Psoas muscle (tissue), 8 donors: ENCODE measurements around the gene IFIT3. TPM values are rescaled to one million over a fixed set of nuclear protein-coding genes. Genes with fewer than 3 reads are reported as not detected.
A peak's percentile ranks its signal among the peaks of the same experiment; 100 is the strongest.

Experiments
- ATAC-seq, 4 donors: fragments of 200-7000 bp; cut with Tn5 transposase; one replicate each; pipeline ENCODE4 v1.9.1; 2020; ENCODE audit warnings: moderate library complexity in 3 of 4, mild to moderate bottlenecking in 2 of 4
- DNase-seq, 2 donors: peaks; one replicate each; pipeline ENCODE4 v3.0.0-alpha.2; 2020
- H3K27ac ChIP-seq: fragments of 200-600 bp; one replicate; pipeline ENCODE4 v1.8.0; 2022
- H3K27me3 ChIP-seq, 3 donors: fragments of 200-600 bp in 1 of 3; one replicate each; pipeline versions ENCODE4 v1.6.1 to v1.8.0; 2013 to 2022; ENCODE audit warnings: low read length in 2 of 3, mild to moderate bottlenecking in 2 of 3, moderate library complexity in 1 of 3; ENCODE audit not compliant: insufficient read depth in 3 of 3
- H3K36me3 ChIP-seq, 2 donors: fragments of 200-600 bp in 1 of 2; one replicate each; pipeline versions ENCODE4 v1.6.1 to v1.8.0; 2013 to 2022; ENCODE audit warnings: low read depth in 1 of 2, mild to moderate bottlenecking in 1 of 2, moderate library complexity in 1 of 2; ENCODE audit not compliant: insufficient read depth in 1 of 2
- H3K4me1 ChIP-seq: fragments of 200-600 bp; one replicate; pipeline ENCODE4 v1.8.0; 2022
- H3K4me3 ChIP-seq: fragments of 200-600 bp; one replicate; pipeline ENCODE4 v1.8.0; 2022; ENCODE audit warnings: mild to moderate bottlenecking
- H3K9me3 ChIP-seq: fragments of 200-600 bp; one replicate; pipeline ENCODE4 v1.8.0; 2022
- WGBS, 3 donors: extraction: QIAGEN DNeasy Blood & Tissue Kit; methylation state at CpG; one replicate each; pipeline versions ENCODE4 v1.1.6 to v1.1.7; 2013; 5-methylcytosine and 5-hydroxymethylcytosine counted together
- intact Hi-C, 2 donors: fragments of 100-400 bp; cut with DNase I; formaldehyde crosslinking; loops; one replicate each; pipeline versions ENCODE4 v1.11.0 to v1.14.2; 2022
- polyA plus RNA-seq, 3 donors: library from polyadenylated mRNA; stranded (reverse); fragments of 200-250 nt; gene quantifications; one replicate each; pipeline ENCODE4 v1.2.3, GENCODE V29; 2013
- total RNA-seq, 4 donors: library from RNA; stranded (reverse); fragmentation: NEBNext Ultra II Directional in 2 of 4; extraction: Animal tissue kit (Norgen Biotek cat#: 25700) in 2 of 4; gene quantifications; one replicate each; pipeline versions ENCODE4 v1.2.1 to v1.2.4, GENCODE V29; 2021 to 2023
- TF ChIP-seq, protein P1 (sequence below): fragments of 200-600 bp; IDR thresholded peaks from one replicate; pipeline ENCODE4 v1.8.0; 2022; ENCODE audit warnings: antibody characterized with exemption
- donor health status: healthy with polysubstance abuse.
- donor health status: DM: no; HTN: no; CAD: no; lungs with moderate emphysema.
- donor health status: Bipolar disorder and iron deficiency.
- donor health status: healthy.
- donor health status: DM: yes; HTN: yes; CAD: no.
- donor health status: DM: no; HTN: no; CAD: no.
- donor health status: DM: no; HTN: no; CAD: no.
- donor health status: DM: yes; HTN: yes; CAD: no.

Gene IFIT3
- total and polyA plus RNA-seq, 7 donors: 2.0 to 7.1 (median 4.6) TPM

DNA sequence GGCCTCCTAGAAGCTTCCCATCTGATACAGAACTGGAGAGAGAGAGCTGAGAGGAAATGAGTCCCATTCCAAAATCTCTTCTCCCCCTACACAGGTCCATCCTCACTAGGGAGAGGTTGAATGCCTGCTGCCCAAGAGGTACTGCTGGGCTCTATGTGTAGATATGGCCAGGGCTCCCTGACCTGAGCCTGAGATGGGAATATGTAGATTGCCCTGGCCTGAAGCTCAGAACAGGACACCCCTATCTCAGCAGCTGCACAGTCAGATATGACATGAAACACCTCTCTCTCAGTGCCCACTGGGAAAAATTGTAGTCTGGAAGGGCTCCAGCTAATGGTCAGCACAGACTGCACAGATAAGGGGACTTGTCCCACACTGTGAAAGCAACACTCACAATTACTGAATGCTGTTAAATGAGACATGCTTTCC, 46.9 kb downstream of the IFIT3 start:
- TF ChIP-seq, protein P1, sequence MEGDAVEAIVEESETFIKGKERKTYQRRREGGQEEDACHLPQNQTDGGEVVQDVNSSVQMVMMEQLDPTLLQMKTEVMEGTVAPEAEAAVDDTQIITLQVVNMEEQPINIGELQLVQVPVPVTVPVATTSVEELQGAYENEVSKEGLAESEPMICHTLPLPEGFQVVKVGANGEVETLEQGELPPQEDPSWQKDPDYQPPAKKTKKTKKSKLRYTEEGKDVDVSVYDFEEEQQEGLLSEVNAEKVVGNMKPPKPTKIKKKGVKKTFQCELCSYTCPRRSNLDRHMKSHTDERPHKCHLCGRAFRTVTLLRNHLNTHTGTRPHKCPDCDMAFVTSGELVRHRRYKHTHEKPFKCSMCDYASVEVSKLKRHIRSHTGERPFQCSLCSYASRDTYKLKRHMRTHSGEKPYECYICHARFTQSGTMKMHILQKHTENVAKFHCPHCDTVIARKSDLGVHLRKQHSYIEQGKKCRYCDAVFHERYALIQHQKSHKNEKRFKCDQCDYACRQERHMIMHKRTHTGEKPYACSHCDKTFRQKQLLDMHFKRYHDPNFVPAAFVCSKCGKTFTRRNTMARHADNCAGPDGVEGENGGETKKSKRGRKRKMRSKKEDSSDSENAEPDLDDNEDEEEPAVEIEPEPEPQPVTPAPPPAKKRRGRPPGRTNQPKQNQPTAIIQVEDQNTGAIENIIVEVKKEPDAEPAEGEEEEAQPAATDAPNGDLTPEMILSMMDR: no peak
- Histone ChIP-seq H3K9me3 (no peaks in the 10 kb centered on the region), H3K4me1 (peaks cover 20% of the 10 kb centered on the region), H3K4me3 (no peak overlapping the region), H3K27ac (peak overlapping the region; percentile 84), H3K27me3 (no peaks in the 10 kb centered on the region), H3K36me3 (no peaks in the 10 kb centered on the region)
- intact Hi-C loops: loop anchor here (5.0 kb wide), 3 partner anchors 37 to 82 kb away; no protein-coding TSS in a partner anchor
- ATAC-seq: peak; percentile 20 to 46 (median 33)
- DNase-seq: no peak

DNA sequence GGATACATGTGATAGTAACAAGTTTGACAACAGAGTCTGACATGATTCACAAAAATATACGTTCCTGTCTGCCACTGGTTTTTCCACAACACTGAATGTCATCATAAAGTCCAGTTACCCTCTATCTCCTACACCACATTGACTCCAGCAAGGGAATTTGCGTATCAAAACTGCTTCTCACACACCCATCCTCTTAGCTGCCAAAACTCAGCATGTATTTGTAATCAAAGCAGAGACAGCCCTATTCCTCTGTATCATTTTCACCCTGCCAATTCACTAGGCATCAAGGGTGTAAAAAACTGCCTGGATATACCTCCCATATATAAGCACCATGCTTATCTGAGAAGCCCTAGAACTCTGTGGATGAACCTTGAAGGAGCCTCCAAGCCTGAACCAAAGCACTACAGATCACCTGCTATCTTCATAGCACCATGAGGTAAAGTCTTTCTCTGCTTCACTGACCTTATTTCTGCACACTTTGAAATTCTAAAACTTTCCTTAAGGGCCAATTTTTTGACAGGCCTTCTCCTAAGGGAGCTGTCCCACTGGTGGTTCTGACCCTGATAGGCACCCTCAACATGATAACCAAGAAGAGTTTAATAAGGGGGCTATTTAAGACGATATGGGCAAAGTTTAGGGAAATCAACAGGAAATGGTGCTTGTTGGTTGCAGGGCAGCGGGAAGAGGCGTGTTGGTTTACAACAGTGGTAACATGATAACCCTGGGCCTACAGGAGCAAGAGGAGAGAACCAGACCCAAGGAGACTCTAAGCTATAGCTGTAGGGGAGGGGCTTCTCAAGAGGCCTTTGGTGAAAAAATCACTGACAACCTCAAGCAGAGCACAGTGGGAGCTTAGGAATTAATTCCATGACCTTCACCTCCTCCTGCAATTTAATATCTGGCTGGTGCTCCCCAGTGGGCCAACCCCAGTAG, 50.2 kb downstream of the IFIT3 start, which contains the start of gene IFIT1B:
TSS of gene IFIT1B (plus strand) at position 352 of the 933 bp plus-strand sequence. CDS start at position 432, 80 bp downstream.
- 88 to 95% (median 91%) methylated on average over 5 of the region's 5 CpGs for WGBS, 3 donors
- peaks cover 20% of the 10 kb centered on the region for H3K4me1 ChIP-seq
- no peaks in the 10 kb centered on the region for H3K9me3 ChIP-seq
- no peaks in the 10 kb centered on the region for H3K36me3 ChIP-seq
- intact Hi-C loops: loop anchor here in 1 of 2 donors (5.0 kb wide), 1 partner anchor 81 kb away; no protein-coding TSS in a partner anchor
- TF ChIP-seq, protein P1: no peak
- H3K27me3 ChIP-seq: no peaks in the 10 kb centered on the region
- DNase-seq (no peak), ATAC-seq (no peak)
- no peak within 1 kb of the TSS for H3K4me3 ChIP-seq
- no peak within 1 kb of the TSS for H3K27ac ChIP-seq

DNA sequence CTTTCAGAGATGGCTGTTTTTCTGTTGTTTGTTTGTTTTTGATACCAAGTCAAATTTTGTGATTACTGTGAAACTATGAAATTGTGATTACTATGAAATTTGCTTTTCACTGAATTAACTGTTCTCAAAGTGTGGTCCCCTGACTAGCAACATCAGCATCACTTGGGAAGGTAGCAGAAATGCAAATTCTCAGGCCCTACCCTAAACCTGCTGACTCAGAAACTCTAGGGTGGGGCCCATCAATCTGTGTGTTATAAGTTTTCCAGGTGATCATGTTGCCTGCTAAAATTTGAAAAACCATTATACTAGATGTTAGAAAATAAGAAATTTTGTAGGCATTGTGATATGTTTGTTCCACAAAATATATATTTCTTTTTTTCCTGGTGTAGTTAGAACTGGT, 51.3 kb downstream of the IFIT3 start:
- H3K27me3 ChIP-seq: no peaks in the 10 kb centered on the region
- H3K4me1 ChIP-seq: peaks cover 11% of the 10 kb centered on the region
- intact Hi-C loops: loop anchor here in 1 of 2 donors (5.0 kb wide), 1 partner anchor 82 kb away; no protein-coding TSS in a partner anchor
- H3K9me3 ChIP-seq: no peaks in the 10 kb centered on the region
- TF ChIP-seq, protein P1: no peak
- no peak overlapping the region for H3K27ac ChIP-seq
- no peaks in the 10 kb centered on the region for H3K36me3 ChIP-seq
- no peak overlapping the region for H3K4me3 ChIP-seq
- DNase-seq (no peak), ATAC-seq (no peak)

DNA sequence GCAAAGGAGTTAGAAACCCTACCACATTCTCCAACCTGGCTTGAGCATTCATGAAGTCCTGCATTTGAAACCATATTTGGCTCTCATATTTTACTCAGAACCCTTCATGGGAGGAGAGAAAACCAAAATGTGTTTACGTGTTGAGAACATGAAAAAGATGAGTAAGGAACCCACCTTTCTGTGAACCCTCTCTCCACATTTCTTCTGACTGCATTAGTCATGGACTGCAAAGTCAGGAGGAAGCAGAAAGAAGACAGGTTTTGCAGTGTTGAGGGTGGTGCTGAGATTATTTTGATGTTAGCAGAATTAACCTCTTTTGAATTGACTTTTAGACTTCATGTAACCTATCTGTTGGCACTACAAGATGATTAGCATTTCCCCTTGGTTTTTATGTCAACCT, 55.0 kb downstream of the IFIT3 start:
- intact Hi-C loops: loop anchor here in 1 of 2 donors (5.0 kb wide), 1 partner anchor 1365 kb away; no protein-coding TSS in a partner anchor
- Histone ChIP-seq H3K9me3 (no peaks in the 10 kb centered on the region), H3K4me3 (no peak overlapping the region), H3K36me3 (no peaks in the 10 kb centered on the region), H3K27me3 (no peaks in the 10 kb centered on the region), H3K4me1 (no peaks in the 10 kb centered on the region), H3K27ac (no peak overlapping the region)
- DNase-seq (no peak), ATAC-seq (no peak)
- WGBS, 3 donors: 90 to 96% (median 93%) methylated on average over 1 of the region's 1 CpG
- TF ChIP-seq, protein P1: no peak
